ENCODE measurements around the gene TET3.

TET3 gene

DNA sequence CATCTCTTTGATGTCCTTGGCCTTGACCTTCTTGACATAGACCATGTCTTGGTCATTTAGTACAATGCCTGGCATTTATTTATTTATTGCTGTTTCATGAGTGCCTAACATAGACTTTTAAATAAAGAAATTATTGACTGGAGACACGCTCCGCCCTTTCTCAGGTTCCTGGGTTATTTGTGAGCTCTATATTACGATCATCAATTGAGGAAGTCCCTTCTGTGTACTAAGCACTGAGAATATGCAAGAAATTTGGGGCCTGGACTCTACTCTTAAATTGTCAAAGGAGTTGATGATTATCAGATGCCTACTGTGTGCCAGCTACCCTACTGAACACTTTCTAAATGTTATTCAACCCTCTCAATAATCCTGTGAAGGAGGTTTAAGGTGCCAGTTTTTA, 19.7 kb upstream of the TET3 start:
- Histone ChIP-seq H3K23ac (ENCODE audit: low read length in 2 of 2) (no peak overlapping the region), H2AFZ (ENCODE audit: low read depth, low read length) (no peak overlapping the region), H2BK5ac (ENCODE audit: low read depth, low read length, poor library complexity, severe bottlenecking) (no peak overlapping the region), H4K91ac (ENCODE audit: low read length) (no peak overlapping the region), H3K36me3 (ENCODE audit: control insufficient read depth in 1 of 2, insufficient read depth in 2 of 2, low read depth in 1 of 2, low read length in 2 of 2) (peaks cover 3% of the 10 kb centered on the region in 2 experiments), H2AK5ac (ENCODE audit: low read length, severe bottlenecking) (no peak overlapping the region), H3K14ac (ENCODE audit: low read length in 2 of 2) (no peak overlapping the region), H2BK15ac (ENCODE audit: low read depth, poor library complexity, severe bottlenecking) (no peak overlapping the region), H2BK12ac (ENCODE audit: low read length in 2 of 2) (no peak overlapping the region), H3K27ac (ENCODE audit: low read length, poor library complexity, severe bottlenecking) (no peak overlapping the region), H3K27me3 (ENCODE audit: control insufficient read depth in 1 of 2, insufficient read depth in 1 of 2, low read length in 2 of 2) (no peaks in the 10 kb centered on the region), H3K9ac (ENCODE audit: low read length) (no peak overlapping the region), H2BK120ac (ENCODE audit: low read depth, low read length) (no peak overlapping the region), H3K4me3 (ENCODE audit: insufficient read depth in 1 of 2, low read depth in 1 of 2, low read length in 2 of 2) (no peak overlapping the region), H4K8ac (ENCODE audit: low read length) (no peak overlapping the region), H3K4me2 (ENCODE audit: low read length, poor library complexity, severe bottlenecking) (no peak overlapping the region), H3K4ac (ENCODE audit: low read depth in 1 of 2, low read length in 2 of 2) (no peak overlapping the region), H3K18ac (ENCODE audit: low read depth in 1 of 2, low read length in 2 of 2) (no peak overlapping the region), H3K4me1 (ENCODE audit: control insufficient read depth, insufficient read depth, low read depth, low read length) (no peaks in the 10 kb centered on the region), H3K9me3 (ENCODE audit: control insufficient read depth, low read length) (peaks cover 3% of the 10 kb centered on the region), H3K79me1 (replicated peaks; ENCODE audit: low read length, poor library complexity, severe bottlenecking) (no peaks in the 10 kb centered on the region)
- no peak for DNase-seq
- WGBS: 97% methylated on average over 3 of the region's 3 CpGs

- Histone ChIP-seq H3K9ac (ENCODE audit: low read length) (no peak overlapping the region), H3K14ac (ENCODE audit: low read length in 2 of 2) (no peak overlapping the region), H3K36me3 (ENCODE audit: control insufficient read depth in 1 of 2, insufficient read depth in 2 of 2, low read depth in 1 of 2, low read length in 2 of 2) (no peaks in the 10 kb centered on the region), H2AFZ (ENCODE audit: low read depth, low read length) (no peak overlapping the region), H3K4me3 (ENCODE audit: insufficient read depth in 1 of 2, low read depth in 1 of 2, low read length in 2 of 2) (no peak overlapping the region), H2BK12ac (ENCODE audit: low read length in 2 of 2) (no peak overlapping the region), H2BK15ac (ENCODE audit: low read depth, poor library complexity, severe bottlenecking) (no peak overlapping the region), H2BK120ac (ENCODE audit: low read depth, low read length) (no peak overlapping the region), H3K27me3 (ENCODE audit: control insufficient read depth in 1 of 2, insufficient read depth in 1 of 2, low read length in 2 of 2) (no peaks in the 10 kb centered on the region), H3K4me1 (ENCODE audit: control insufficient read depth, insufficient read depth, low read depth, low read length) (no peaks in the 10 kb centered on the region), H3K9me3 (ENCODE audit: control insufficient read depth, low read length) (no peaks in the 10 kb centered on the region), H4K8ac (ENCODE audit: low read length) (peak overlapping the region; percentile 75), H3K18ac (ENCODE audit: low read depth in 1 of 2, low read length in 2 of 2) (no peak overlapping the region), H3K4ac (ENCODE audit: low read depth in 1 of 2, low read length in 2 of 2) (no peak overlapping the region), H4K91ac (ENCODE audit: low read length) (no peak overlapping the region), H3K23ac (ENCODE audit: low read length in 2 of 2) (no peak overlapping the region), H2AK5ac (ENCODE audit: low read length, severe bottlenecking) (no peak overlapping the region), H3K27ac (ENCODE audit: low read length, poor library complexity, severe bottlenecking) (no peak overlapping the region), H2BK5ac (ENCODE audit: low read depth, low read length, poor library complexity, severe bottlenecking) (no peak overlapping the region), H3K79me1 (replicated peaks; ENCODE audit: low read length, poor library complexity, severe bottlenecking) (no peaks in the 10 kb centered on the region), H3K4me2 (ENCODE audit: low read length, poor library complexity, severe bottlenecking) (no peak overlapping the region)
- DNase-seq: no peak
- 88% methylated on average over 6 of the region's 8 CpGs for WGBS
These were observed 16.3 kb upstream of the TET3 start for GRCh38 chr2:73968357-73968937.

GRCh38 chr2:73969356-73969755, 15.4 kb upstream of the TET3 start:
- DNase-seq: peak; percentile 56
- Histone ChIP-seq H3K9me3 (ENCODE audit: control insufficient read depth, low read length) (no peaks in the 10 kb centered on the region), H3K4me1 (ENCODE audit: control insufficient read depth, insufficient read depth, low read depth, low read length) (no peaks in the 10 kb centered on the region), H3K4me2 (ENCODE audit: low read length, poor library complexity, severe bottlenecking) (no peak overlapping the region), H3K27ac (ENCODE audit: low read length, poor library complexity, severe bottlenecking) (no peak overlapping the region), H3K9ac (ENCODE audit: low read length) (no peak overlapping the region), H3K36me3 (ENCODE audit: control insufficient read depth in 1 of 2, insufficient read depth in 2 of 2, low read depth in 1 of 2, low read length in 2 of 2) (no peaks in the 10 kb centered on the region), H3K4me3 (ENCODE audit: insufficient read depth in 1 of 2, low read depth in 1 of 2, low read length in 2 of 2) (no peak overlapping the region), H2AK5ac (ENCODE audit: low read length, severe bottlenecking) (no peak overlapping the region), H3K14ac (ENCODE audit: low read length in 2 of 2) (no peak overlapping the region), H3K18ac (ENCODE audit: low read depth in 1 of 2, low read length in 2 of 2) (peak overlapping the region in 1 of 2 experiments; percentile 38), H3K23ac (ENCODE audit: low read length in 2 of 2) (no peak overlapping the region), H2AFZ (ENCODE audit: low read depth, low read length) (no peak overlapping the region), H2BK12ac (ENCODE audit: low read length in 2 of 2) (peak overlapping the region in 1 of 2 experiments; percentile 11), H4K8ac (ENCODE audit: low read length) (no peak overlapping the region), H2BK120ac (ENCODE audit: low read depth, low read length) (no peak overlapping the region), H2BK15ac (ENCODE audit: low read depth, poor library complexity, severe bottlenecking) (no peak overlapping the region), H3K79me1 (replicated peaks; ENCODE audit: low read length, poor library complexity, severe bottlenecking) (no peaks in the 10 kb centered on the region), H3K27me3 (ENCODE audit: control insufficient read depth in 1 of 2, insufficient read depth in 1 of 2, low read length in 2 of 2) (no peaks in the 10 kb centered on the region), H3K4ac (ENCODE audit: low read depth in 1 of 2, low read length in 2 of 2) (no peak overlapping the region), H4K91ac (ENCODE audit: low read length) (no peak overlapping the region), H2BK5ac (ENCODE audit: low read depth, low read length, poor library complexity, severe bottlenecking) (no peak overlapping the region)
- 75% methylated on average over 3 of the region's 4 CpGs for WGBS

DNA sequence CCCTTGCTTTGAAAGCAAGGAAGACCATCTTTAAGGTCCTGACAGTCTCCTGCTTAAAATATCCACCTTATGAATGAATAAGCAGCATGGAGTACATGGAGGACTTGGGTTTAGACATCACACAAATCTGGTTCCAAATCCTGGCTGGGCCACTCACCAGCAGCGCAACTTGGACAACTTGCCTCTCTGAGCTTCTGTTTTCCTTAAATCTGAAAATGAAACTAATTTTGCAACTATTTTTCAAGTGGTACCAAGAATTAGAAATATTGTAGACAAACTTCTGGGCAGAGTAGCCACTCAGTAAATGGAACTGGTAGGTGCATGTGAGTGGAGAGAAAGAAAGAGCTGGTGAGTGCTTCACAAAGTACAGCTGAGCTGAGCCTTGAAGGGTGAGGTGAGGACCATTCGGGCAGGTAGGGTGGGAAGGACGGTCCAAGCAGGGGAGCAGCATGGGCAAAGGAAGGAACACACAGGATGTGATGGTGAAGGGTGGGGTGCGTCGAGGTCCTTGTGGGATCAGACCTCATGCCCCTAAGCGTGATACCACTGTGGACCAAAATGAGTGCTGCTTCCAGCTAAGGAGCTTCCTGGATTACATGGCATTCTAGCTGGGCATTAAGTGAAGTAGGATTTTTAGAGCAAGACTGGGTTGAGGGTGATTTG, 14.4 kb upstream of the TET3 start:
- no peak overlapping the region for H3K4me2 ChIP-seq (ENCODE audit: low read length, poor library complexity, severe bottlenecking)
- no peak overlapping the region for H2AK5ac ChIP-seq (ENCODE audit: low read length, severe bottlenecking)
- peak overlapping the region; percentile 39 for H4K8ac ChIP-seq (ENCODE audit: low read length)
- H2BK15ac ChIP-seq (ENCODE audit: low read depth, poor library complexity, severe bottlenecking): no peak overlapping the region
- H2AFZ ChIP-seq (ENCODE audit: low read depth, low read length): no peak overlapping the region
- 96% methylated on average over 6 of the region's 6 CpGs for WGBS
- H3K18ac ChIP-seq (ENCODE audit: low read depth in 1 of 2, low read length in 2 of 2): no peak overlapping the region
- H2BK120ac ChIP-seq (ENCODE audit: low read depth, low read length): no peak overlapping the region
- H3K14ac ChIP-seq (ENCODE audit: low read length in 2 of 2): no peak overlapping the region
- H3K4ac ChIP-seq (ENCODE audit: low read depth in 1 of 2, low read length in 2 of 2): no peak overlapping the region
- H3K9ac ChIP-seq (ENCODE audit: low read length): no peak overlapping the region
- no peaks in the 10 kb centered on the region for H3K9me3 ChIP-seq (ENCODE audit: control insufficient read depth, low read length)
- H3K4me3 ChIP-seq (ENCODE audit: insufficient read depth in 1 of 2, low read depth in 1 of 2, low read length in 2 of 2): no peak overlapping the region
- no peaks in the 10 kb centered on the region for H3K36me3 ChIP-seq (ENCODE audit: control insufficient read depth in 1 of 2, insufficient read depth in 2 of 2, low read depth in 1 of 2, low read length in 2 of 2)
- no peaks in the 10 kb centered on the region for H3K27me3 ChIP-seq (ENCODE audit: control insufficient read depth in 1 of 2, insufficient read depth in 1 of 2, low read length in 2 of 2)
- no peak for DNase-seq
- no peak overlapping the region for H2BK5ac ChIP-seq (ENCODE audit: low read depth, low read length, poor library complexity, severe bottlenecking)
- H2BK12ac ChIP-seq (ENCODE audit: low read length in 2 of 2): peak overlapping the region in 1 of 2 experiments; percentile 7
- H3K23ac ChIP-seq (ENCODE audit: low read length in 2 of 2): no peak overlapping the region
- peak overlapping the region; percentile 3 for H4K91ac ChIP-seq (ENCODE audit: low read length)
- no peak overlapping the region for H3K27ac ChIP-seq (ENCODE audit: low read length, poor library complexity, severe bottlenecking)
- no peaks in the 10 kb centered on the region for H3K79me1 ChIP-seq (replicated peaks; ENCODE audit: low read length, poor library complexity, severe bottlenecking)
- H3K4me1 ChIP-seq (ENCODE audit: control insufficient read depth, insufficient read depth, low read depth, low read length): no peaks in the 10 kb centered on the region

All from mesenchymal stem cell (in vitro differentiated cells and primary cell).